Stimulated activated CD8-positive, alpha-beta memory T cell treated with anti-CD3 and anti-CD28 coated beads, Interleukin-12 subunit alpha, Interleukin-12 subunit beta, amount 100 ng/mL, for 24 hours (primary cell): ENCODE results near the gene SLIT3.

Source experiments
- DNase-seq: peaks from one replicate; pipeline ENCODE4 v3.0.0-alpha.2; 2020; ENCODE audit errors: extremely low read depth

Gene SLIT3

GRCh38 chr5:168796593-168797580, 504.1 kb downstream of the SLIT3 start:
- no peak for DNase-seq

GRCh38 chr5:168796000-168796399, 504.9 kb downstream of the SLIT3 start:
- no peak for DNase-seq

- DNase-seq = no peak
These were observed 506.8 kb downstream of the SLIT3 start for GRCh38 chr5:168793841-168794837.

GRCh38 chr5:168792678-168793077, 508.3 kb downstream of the SLIT3 start:
- no peak for DNase-seq

GRCh38 chr5:168790671-168791250, 510.2 kb downstream of the SLIT3 start:
- no peak for DNase-seq

- DNase-seq = no peak
These were observed 510.8 kb downstream of the SLIT3 start for GRCh38 chr5:168790002-168790635.

- DNase-seq = no peak
These were observed 512.2 kb downstream of the SLIT3 start for GRCh38 chr5:168788786-168789185.

GRCh38 chr5:168788107-168788506, 512.8 kb downstream of the SLIT3 start:
- no peak for DNase-seq

- DNase-seq = no peak
These were observed 514.8 kb downstream of the SLIT3 start for GRCh38 chr5:168786147-168786546.

GRCh38 chr5:168784454-168784853, 516.5 kb downstream of the SLIT3 start:
- no peak for DNase-seq

- DNase-seq = no peak
These were observed 518.9 kb downstream of the SLIT3 start for GRCh38 chr5:168781941-168782571.

GRCh38 chr5:168780888-168781287, 520.1 kb downstream of the SLIT3 start:
- no peak for DNase-seq

- DNase-seq = no peak
These were observed 521.6 kb downstream of the SLIT3 start for GRCh38 chr5:168779333-168779732.

- DNase-seq = no peak
These were observed 522.4 kb downstream of the SLIT3 start for GRCh38 chr5:168778536-168778935.

GRCh38 chr5:168777651-168778050, 523.3 kb downstream of the SLIT3 start:
- no peak for DNase-seq

GRCh38 chr5:168776070-168776469, 524.9 kb downstream of the SLIT3 start:
- no peak for DNase-seq

- DNase-seq = no peak
These were observed 527.7 kb downstream of the SLIT3 start for GRCh38 chr5:168773226-168773625.

GRCh38 chr5:168772316-168772961, 528.5 kb downstream of the SLIT3 start:
- no peak for DNase-seq

- no peak for DNase-seq
These were observed 529.3 kb downstream of the SLIT3 start for GRCh38 chr5:168771678-168772077.

GRCh38 chr5:168770996-168771395, 529.9 kb downstream of the SLIT3 start:
- no peak for DNase-seq
